Measurements from ENCODE around the gene HPX.

DNA sequence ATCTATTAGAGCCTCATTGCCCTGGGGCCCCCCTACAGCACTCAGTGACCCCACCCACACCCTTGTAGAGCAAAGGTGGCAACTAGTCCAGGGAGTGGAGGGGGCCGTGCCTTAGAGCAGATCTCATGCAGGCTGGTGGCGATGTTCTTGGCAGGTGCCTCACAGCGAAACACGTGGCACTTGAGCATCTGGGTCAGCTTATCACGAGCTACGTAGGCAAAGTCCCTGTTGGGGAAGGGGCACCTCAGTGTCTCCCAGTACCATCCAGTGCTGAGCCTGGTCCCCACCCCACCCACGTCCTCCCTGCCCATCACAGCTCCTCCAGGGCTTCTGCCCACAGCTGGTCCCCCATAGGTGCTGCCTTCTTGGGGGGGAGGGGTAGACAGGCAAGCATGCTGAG, 39.3 kb downstream of the HPX start:
- TF ChIP-seq, protein P1, sequence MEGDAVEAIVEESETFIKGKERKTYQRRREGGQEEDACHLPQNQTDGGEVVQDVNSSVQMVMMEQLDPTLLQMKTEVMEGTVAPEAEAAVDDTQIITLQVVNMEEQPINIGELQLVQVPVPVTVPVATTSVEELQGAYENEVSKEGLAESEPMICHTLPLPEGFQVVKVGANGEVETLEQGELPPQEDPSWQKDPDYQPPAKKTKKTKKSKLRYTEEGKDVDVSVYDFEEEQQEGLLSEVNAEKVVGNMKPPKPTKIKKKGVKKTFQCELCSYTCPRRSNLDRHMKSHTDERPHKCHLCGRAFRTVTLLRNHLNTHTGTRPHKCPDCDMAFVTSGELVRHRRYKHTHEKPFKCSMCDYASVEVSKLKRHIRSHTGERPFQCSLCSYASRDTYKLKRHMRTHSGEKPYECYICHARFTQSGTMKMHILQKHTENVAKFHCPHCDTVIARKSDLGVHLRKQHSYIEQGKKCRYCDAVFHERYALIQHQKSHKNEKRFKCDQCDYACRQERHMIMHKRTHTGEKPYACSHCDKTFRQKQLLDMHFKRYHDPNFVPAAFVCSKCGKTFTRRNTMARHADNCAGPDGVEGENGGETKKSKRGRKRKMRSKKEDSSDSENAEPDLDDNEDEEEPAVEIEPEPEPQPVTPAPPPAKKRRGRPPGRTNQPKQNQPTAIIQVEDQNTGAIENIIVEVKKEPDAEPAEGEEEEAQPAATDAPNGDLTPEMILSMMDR (IDR thresholded peaks at IDR 0.05): no peak
- no peak for TF ChIP-seq POLR2A (IDR thresholded peaks at IDR 0.05)

All from testis (tissue), 2 donors.